GM12874 (cell line): ENCODE measurements around the gene GJB1.

Experiments
- CTCF ChIP-seq: IDR thresholded peaks from 2 replicates; pipeline ENCODE4 v1.5.1; 2011; ENCODE audit warnings: low read depth, mild to moderate bottlenecking, control low read depth, low read length, moderate library complexity; ENCODE audit not compliant: insufficient read depth

GJB1 gene

GRCh38 chrX:71198066-71198465 lies 25.0 kb upstream of the GJB1 start:
- TF ChIP-seq CTCF = no peak

GRCh38 chrX:71199252-71200008 lies 23.6 kb upstream of the GJB1 start:
- no peak for TF ChIP-seq CTCF

- TF ChIP-seq CTCF = no peak
Observed at GRCh38 chrX:71210816-71211215, 12.2 kb upstream of the GJB1 start.

- no peak for TF ChIP-seq CTCF
Observed at GRCh38 chrX:71212536-71212935, 10.5 kb upstream of the GJB1 start.

- no peak for TF ChIP-seq CTCF
Observed at GRCh38 chrX:71214152-71214551, 8.9 kb upstream of the GJB1 start.

GRCh38 chrX:71214604-71215337 lies 8.3 kb upstream of the GJB1 start:
- no peak for TF ChIP-seq CTCF

GRCh38 chrX:71215338-71215912 lies 7.6 kb upstream of the GJB1 start:
- TF ChIP-seq CTCF = no peak
